ENCODE data around the gene DNPEP.

DNA sequence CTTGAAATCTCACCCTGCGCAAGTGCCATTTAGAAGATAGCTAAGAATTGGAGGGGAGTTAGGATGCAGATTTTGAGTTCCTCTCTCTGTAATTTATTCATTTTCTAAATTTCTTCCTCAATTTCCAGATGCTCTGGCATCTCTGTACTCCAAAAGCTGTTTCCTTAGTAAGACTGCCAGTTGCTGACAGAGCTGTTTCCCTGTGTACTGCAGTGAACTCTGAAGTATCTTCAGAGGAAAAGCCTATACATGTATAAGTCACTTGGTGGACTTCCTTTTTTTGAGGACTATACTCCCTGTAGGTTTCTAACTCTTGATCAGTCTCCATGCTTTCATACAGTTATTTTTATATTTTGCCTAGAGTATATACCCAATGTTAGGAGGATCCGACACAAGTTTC, 53.6 kb downstream of the DNPEP start:
- no peak for TF ChIP-seq POLR2A (IDR thresholded peaks at IDR 0.05)
- TF ChIP-seq, protein P1, sequence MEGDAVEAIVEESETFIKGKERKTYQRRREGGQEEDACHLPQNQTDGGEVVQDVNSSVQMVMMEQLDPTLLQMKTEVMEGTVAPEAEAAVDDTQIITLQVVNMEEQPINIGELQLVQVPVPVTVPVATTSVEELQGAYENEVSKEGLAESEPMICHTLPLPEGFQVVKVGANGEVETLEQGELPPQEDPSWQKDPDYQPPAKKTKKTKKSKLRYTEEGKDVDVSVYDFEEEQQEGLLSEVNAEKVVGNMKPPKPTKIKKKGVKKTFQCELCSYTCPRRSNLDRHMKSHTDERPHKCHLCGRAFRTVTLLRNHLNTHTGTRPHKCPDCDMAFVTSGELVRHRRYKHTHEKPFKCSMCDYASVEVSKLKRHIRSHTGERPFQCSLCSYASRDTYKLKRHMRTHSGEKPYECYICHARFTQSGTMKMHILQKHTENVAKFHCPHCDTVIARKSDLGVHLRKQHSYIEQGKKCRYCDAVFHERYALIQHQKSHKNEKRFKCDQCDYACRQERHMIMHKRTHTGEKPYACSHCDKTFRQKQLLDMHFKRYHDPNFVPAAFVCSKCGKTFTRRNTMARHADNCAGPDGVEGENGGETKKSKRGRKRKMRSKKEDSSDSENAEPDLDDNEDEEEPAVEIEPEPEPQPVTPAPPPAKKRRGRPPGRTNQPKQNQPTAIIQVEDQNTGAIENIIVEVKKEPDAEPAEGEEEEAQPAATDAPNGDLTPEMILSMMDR (IDR thresholded peaks at IDR 0.05) = no peak
